ENCODE results near the gene IZUMO1R. TPM values are rescaled to one million over a fixed set of nuclear protein-coding genes. Genes with fewer than 3 reads are reported as not detected.

The IZUMO1R gene
- total and polyA plus RNA-seq, 2 of the 8 experiments (the other 6 are each of a cell fraction or from before 2014, with no cell fraction given) = not detected

DNA sequence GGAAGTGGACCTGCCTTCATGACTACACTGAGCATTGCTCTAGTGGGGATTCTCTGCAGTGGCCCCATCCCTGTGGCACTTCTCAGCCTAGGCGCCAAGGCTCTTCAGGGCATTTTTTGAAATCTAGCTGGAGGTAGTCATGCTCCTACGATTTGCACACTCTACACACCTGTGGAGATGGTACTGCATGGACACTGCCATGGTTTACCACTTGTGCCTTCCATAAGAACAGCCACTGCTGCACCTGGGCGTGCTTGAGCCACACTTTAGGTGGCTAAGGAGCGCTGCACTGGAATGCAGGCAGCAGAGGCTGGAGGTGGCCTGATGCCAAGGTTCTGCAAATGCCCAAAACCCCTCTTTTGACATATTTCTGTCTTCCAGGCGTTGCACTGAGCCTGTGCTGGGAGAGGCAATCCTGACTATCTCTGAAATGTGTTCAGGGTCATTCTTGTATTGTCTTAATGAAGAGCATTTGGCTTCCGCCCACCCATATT is 24.3 kb downstream of the IZUMO1R start (continued):
- TF ChIP-seq, protein P1, sequence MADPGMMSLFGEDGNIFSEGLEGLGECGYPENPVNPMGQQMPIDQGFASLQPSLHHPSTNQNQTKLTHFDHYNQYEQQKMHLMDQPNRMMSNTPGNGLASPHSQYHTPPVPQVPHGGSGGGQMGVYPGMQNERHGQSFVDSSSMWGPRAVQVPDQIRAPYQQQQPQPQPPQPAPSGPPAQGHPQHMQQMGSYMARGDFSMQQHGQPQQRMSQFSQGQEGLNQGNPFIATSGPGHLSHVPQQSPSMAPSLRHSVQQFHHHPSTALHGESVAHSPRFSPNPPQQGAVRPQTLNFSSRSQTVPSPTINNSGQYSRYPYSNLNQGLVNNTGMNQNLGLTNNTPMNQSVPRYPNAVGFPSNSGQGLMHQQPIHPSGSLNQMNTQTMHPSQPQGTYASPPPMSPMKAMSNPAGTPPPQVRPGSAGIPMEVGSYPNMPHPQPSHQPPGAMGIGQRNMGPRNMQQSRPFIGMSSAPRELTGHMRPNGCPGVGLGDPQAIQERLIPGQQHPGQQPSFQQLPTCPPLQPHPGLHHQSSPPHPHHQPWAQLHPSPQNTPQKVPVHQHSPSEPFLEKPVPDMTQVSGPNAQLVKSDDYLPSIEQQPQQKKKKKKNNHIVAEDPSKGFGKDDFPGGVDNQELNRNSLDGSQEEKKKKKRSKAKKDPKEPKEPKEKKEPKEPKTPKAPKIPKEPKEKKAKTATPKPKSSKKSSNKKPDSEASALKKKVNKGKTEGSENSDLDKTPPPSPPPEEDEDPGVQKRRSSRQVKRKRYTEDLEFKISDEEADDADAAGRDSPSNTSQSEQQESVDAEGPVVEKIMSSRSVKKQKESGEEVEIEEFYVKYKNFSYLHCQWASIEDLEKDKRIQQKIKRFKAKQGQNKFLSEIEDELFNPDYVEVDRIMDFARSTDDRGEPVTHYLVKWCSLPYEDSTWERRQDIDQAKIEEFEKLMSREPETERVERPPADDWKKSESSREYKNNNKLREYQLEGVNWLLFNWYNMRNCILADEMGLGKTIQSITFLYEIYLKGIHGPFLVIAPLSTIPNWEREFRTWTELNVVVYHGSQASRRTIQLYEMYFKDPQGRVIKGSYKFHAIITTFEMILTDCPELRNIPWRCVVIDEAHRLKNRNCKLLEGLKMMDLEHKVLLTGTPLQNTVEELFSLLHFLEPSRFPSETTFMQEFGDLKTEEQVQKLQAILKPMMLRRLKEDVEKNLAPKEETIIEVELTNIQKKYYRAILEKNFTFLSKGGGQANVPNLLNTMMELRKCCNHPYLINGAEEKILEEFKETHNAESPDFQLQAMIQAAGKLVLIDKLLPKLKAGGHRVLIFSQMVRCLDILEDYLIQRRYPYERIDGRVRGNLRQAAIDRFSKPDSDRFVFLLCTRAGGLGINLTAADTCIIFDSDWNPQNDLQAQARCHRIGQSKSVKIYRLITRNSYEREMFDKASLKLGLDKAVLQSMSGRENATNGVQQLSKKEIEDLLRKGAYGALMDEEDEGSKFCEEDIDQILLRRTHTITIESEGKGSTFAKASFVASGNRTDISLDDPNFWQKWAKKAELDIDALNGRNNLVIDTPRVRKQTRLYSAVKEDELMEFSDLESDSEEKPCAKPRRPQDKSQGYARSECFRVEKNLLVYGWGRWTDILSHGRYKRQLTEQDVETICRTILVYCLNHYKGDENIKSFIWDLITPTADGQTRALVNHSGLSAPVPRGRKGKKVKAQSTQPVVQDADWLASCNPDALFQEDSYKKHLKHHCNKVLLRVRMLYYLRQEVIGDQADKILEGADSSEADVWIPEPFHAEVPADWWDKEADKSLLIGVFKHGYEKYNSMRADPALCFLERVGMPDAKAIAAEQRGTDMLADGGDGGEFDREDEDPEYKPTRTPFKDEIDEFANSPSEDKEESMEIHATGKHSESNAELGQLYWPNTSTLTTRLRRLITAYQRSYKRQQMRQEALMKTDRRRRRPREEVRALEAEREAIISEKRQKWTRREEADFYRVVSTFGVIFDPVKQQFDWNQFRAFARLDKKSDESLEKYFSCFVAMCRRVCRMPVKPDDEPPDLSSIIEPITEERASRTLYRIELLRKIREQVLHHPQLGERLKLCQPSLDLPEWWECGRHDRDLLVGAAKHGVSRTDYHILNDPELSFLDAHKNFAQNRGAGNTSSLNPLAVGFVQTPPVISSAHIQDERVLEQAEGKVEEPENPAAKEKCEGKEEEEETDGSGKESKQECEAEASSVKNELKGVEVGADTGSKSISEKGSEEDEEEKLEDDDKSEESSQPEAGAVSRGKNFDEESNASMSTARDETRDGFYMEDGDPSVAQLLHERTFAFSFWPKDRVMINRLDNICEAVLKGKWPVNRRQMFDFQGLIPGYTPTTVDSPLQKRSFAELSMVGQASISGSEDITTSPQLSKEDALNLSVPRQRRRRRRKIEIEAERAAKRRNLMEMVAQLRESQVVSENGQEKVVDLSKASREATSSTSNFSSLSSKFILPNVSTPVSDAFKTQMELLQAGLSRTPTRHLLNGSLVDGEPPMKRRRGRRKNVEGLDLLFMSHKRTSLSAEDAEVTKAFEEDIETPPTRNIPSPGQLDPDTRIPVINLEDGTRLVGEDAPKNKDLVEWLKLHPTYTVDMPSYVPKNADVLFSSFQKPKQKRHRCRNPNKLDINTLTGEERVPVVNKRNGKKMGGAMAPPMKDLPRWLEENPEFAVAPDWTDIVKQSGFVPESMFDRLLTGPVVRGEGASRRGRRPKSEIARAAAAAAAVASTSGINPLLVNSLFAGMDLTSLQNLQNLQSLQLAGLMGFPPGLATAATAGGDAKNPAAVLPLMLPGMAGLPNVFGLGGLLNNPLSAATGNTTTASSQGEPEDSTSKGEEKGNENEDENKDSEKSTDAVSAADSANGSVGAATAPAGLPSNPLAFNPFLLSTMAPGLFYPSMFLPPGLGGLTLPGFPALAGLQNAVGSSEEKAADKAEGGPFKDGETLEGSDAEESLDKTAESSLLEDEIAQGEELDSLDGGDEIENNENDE (IDR thresholded peaks at IDR 0.05; ENCODE audit: insufficient replicate concordance, low read length) = no peak
- TF ChIP-seq SUZ12 (IDR thresholded peaks at IDR 0.05; ENCODE audit: low read length) (no peak), ZNF274 (IDR thresholded peaks at IDR 0.05; ENCODE audit: borderline replicate concordance, extremely low read depth, low read length) (no peak), SP2 (IDR thresholded peaks at IDR 0.05; ENCODE audit: low read length) (no peak), RAD21 (IDR thresholded peaks at IDR 0.05 in 1 of 2, conservative IDR thresholded peaks at IDR 0.05 in 1 of 2; ENCODE audit: low read depth in 2 of 2, low read length in 2 of 2) (no peak), MAFK (IDR thresholded peaks at IDR 0.05; ENCODE audit: low read depth, low read length) (no peak), CHD2 (IDR thresholded peaks at IDR 0.05; ENCODE audit: low read length) (no peak), BRCA1 (IDR thresholded peaks at IDR 0.05; ENCODE audit: low read depth, low read length) (no peak), SIX5 (IDR thresholded peaks at IDR 0.05; ENCODE audit: low read depth, low read length) (no peak), SP4 (IDR thresholded peaks at IDR 0.05; ENCODE audit: low read length) (no peak)

Measured in H1 (cell line).